HG03439 (cell line): ENCODE measurements around the gene ISG20L2.

Source experiments
- ATAC-seq: cut with Tn5 transposase; IDR thresholded peaks from one replicate; pipeline ENCODE4 v1.9.1; 2021; ENCODE audit warnings: mild to moderate bottlenecking, moderate library complexity; ENCODE audit not compliant: unreplicated experiment

The ISG20L2 gene

DNA sequence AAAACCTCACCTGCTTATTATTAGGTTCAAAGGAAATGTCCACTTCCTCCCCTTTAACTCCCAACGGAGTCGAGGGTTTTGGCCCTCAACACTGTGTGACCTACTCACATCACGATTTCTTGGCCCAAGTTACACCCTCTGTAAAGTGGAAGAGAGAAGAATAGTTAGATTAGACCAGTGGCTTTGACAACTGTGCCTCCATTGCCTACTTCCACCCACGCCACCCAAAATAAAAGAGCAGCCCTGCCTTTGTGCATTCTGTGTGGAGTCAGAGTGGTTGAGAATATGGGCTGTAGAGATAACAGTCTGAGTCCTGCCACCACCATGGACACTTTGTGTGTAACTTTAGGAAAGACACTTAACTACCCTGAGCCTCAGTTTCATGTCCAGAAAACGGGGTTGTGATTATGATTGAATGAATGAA lies 27.0 kb upstream of the ISG20L2 start:
- ATAC-seq: no peak

DNA sequence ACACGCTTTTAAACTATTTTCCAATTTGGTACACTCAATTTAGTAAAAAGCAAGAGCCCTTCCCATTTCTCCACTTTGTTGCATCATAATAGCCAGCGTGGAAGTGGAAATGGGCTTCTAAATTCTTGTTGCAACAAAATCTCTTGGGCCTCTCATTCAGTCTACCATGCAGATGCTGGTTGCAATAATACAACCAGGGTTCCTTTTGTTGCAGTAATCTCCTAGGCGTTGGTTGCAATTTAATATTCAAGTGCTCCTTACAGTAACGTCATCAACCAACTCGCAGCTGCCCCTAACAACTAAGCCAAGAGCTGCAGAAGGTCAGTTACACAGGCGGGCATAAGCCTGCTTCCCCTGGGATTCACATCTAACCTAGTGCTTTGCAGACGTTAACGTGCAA lies 25.7 kb upstream of the ISG20L2 start:
- no peak for ATAC-seq

DNA sequence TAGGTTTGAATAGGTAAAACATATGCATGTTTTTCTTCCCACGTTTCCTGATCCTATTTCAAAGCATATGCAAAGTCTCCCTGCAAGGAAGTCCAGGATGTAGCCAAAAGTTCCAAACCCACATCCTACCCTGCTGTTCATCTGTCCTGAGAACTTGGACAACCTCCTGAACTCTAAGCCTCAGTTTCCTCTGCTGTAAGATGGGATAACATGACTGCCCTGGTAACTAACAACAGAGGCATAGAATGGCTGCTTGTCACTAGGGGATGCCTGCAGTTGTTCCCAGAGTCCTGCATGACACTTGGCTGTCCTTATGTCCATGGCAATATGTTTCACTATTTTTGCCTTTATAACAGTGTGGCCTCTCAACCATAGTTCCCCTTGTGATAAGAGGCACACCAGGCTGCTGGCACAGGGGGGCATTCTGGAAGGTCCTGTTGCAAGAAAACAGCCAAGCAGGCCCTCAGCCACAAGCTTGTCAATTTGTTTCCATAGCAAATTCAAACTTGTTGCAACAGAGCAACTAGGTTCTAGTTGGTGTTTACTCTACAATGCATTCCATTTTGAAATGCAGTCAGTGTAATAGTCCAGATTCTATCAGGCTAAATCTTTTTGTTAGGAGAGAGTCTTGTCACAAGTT lies 24.4 kb upstream of the ISG20L2 start:
- ATAC-seq: no peak

DNA sequence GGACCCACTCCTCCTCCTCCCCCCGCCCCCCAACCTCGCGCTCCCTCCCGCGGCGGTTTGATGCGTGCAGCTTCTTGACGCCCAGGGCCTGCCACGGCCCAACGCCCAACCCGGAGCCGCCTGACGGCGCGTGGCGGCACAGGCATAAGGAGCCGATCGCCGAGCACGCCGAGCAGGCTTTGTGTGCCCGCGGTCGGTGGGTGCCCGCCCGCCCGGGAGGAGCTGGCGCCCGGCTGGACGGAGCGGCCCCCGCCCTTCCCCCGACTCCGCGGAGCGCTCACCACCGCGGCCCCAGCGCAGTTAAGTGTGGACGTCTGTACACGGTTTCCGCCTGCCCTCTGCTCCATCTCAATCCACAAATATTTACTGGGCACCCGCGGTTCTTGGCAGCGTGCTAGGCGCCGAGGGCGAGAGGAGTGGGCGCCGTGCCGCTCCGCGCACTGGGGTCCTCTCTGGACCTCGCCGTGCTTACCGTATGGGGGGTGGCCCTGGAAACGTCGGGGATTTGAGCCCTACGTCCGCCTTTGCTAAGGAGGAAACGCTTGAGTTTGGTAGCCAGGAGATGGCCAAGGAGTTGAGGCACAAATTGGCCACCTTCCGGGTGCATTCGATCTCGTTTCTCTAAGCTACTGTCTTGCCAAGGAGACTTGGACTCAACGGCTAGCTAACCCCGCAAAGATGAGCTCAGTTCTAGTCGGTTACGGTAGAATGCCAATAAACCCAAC lies 23.4 kb upstream of the ISG20L2 start:
- peak; percentile 68 for ATAC-seq

DNA sequence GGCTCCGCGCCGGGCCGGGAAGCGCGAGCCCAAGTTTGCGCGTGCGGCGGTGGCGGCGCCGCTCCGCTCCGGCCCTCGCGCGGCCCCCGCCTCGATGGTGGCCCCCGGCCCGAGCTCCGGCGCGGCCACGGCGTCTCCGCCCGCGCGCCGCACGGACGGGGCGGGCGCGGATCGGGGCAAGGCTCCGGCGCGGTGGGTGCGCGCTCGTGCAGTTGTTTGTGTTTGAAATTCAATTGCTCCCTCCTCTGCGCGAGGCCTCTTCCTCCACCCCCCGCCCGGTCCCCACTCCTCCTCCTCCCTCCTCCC lies 22.8 kb upstream of the ISG20L2 start, which contains the start of gene HDGF:
Gene HDGF (minus strand): TSS at position 225 of the 306 bp plus-strand sequence. CDS start 246 bp downstream, outside the sequence.
- ATAC-seq: peak; percentile 10

DNA sequence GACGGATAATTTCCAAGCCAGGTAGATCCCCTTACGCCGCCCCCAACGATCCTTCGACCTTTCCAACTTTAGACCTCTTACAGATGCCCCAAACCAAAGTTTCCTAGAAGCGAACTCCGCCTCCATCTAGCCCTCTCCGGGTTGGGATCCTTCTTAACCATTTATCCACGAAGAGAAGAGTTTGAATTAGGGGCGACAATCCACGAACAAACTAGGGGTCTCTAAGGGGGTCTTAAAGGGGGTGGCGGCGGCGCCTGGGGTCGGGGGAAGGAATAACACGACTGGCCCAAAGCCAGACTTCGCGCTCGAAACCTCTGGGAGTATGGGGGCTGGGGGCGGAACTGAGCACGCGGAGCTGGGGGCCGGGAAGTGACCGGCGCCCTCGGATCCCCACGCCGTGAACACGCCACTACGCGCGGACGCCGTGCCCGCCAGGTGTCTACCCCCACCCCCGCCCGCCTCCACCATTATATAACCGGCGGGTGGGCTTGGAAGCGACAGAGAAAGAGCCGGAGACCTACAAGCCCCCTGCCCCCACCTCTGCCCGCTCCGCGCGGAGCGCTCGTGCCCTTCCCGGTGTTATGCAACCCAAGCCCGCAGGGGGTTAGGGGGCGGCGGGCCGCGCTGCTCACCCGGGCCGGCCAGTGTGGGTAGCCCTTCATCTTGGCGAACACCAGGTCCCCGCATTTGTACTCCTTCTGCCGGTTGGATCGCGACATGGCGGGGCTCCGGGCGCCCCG lies 22.3 kb upstream of the ISG20L2 start:
- peak; percentile 14 for ATAC-seq

DNA sequence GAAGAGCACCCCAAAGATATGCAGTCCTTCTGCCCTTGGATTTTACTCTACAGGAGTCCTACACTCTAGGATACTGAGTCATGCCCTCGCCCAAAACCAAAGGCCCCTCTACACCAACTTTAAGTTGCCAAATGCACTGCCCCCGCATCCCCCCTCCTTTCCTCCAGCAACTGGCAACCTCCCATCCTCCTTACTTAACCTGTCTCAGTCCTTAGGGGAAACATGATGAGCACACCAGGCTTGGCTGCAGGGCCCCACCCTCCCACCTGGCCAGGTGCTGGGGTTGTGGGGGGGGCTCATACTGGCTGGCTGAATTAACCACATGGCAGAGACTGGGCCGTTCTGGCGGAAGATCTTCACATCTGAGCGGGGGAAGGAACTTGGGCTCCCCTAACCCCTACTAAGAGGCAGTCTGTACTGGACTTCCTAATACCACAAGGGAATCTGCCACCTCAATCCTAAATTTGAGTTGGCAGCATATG lies 21.7 kb upstream of the ISG20L2 start:
- ATAC-seq: no peak

DNA sequence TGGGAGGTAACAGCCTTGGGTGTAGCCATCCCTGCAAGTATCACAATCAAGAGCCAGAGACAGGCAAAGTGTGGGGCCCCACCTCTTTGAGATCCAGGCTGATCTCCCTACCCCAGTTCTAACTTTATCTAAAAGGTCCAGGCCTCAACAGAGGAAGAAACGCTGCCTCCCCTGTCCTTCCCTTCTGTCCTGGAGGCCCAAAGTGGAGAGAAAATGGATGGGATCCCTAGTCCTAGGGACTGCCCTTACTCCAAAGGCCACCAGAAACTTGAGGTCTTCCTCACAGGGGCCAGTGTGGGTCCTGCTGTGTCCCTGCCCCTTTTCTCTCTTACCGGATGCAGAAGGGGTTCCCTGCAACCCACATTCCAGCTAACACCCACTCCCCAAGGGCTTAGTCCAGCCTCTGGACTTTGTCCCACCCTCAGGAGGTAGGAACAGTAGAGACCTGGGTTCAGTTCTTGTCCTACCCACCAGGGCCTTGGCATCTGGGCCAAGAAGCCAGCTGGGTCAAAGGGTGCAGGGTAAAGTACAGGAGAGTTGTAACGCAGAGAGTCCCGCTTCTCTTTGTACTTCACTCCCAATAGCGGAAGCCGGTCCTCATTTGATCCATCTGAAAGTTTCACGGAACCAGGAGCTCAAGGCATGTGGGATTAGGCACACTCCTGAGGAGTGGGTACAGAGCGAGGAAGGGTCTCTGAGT lies 21.0 kb upstream of the ISG20L2 start:
- ATAC-seq: no peak

DNA sequence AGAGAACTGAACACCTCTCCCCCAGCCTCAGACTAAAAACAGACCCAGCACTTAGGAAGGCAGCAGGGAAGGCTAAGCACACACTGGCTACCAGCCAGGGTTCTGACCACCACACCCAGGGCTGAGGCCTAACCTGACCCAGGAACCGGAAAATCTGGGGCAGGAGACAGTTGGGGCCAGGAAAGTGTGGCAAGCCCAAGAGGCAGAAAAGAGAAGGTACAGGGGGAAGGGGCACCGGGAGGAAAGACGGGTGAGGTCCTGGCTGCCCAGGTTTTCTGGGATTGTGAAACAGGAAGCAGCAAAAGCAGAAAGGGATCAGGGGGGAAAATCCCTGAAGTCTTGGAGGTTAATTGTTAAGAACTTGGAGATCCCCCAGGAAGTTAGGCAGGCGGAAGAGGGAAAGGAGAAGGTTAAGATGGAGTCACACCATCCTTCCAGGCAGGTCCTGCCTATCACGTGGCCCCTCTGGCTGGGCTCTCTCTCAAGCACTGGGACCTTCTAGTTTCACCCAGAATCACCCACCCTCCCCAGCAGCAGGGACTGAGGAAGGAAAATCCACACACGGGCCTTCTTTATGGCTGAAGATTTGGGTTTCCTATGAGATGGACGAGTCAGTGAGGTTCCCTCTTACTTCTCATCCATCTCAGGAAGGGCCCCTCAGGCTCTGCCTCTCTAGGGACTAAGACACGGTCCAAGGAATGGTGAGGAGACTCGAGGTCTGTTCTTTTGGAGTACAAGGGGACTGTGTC lies 20.3 kb upstream of the ISG20L2 start:
- no peak for ATAC-seq

DNA sequence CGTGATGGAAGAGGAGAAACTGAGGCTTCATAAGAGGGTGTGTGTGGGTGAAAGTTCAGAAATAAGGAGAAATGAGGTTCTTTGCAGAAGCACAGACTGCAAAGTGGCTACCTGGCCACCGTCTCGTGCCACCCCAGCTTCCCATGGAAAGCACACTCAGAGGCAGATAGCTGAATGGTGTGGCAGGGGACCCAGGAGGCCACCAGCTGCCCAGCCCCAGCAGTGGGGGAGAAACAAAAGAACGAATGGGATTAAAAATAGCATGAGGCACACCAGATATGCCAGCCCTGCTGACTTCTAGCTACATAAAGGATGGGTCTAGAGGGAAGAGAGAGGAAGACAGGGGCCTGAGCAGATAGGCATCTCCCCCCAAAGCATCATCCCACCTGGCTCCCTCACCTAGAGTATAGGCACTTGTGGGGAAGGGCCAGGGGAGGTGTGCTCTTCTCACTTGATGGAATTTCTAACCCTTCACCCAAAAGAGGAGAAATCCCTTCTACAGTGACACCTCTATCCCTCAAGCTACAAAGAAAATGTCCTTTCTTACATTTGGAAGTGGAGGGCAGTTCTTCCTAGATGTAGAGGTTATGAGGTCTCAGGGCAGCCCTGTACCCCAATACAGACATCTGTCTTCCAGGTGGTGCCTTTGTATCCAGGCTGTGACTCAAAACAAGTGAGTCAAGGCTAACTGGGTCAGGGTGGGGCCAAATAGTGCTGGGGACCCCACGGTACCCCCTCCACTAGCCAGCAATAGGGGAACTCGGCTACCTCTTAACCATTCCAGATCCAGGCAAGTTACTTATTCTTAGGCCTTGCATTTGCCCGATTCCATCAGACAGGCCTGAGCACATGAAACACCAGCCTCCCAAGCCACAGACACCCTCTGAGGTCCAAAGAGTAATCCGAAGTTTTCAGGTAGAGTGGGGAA lies 19.4 kb upstream of the ISG20L2 start:
- no peak for ATAC-seq

DNA sequence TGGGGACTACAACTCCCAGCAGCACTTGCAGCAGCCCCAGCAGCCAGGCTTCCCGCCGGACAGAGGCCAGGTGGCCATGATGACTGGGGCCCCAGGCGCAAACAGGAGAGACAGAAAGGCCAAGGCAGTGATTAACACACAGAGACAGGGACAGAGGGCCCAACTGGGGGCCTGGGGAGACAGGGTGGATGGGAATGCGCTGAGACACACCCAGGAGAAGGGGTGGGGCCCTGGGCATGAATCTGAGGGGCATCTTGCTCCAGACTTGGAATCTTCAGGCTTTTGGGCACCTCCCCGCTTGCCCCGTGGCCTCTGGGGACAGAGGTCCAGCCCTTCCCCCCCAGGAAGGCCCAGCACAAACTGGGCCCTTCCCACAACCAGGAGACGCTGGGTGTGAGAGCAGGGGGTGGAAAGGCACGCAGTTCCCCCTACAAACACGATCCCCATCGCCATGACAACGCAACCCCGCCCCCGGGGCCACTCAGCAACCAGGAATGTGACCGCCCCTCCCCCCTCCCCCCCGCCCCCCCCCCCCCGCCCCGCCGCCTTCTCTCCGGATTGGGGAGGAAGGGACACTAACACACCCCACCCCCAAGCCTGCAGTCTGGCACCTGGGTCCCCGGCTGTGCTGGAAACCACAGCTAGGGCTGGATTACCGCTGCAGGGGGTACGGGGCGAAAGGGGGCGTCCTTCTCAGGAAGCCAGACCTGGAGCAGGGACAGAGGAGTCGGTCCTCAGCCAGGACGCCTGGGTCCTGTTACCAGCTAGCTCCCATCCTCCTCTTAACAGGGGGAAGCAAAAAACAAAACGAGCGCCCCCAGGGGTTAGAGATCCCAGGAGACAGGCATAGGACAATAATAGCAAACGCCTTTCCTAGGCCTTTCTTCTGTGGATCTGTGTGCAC lies 18.4 kb upstream of the ISG20L2 start:
- ATAC-seq: no peak

DNA sequence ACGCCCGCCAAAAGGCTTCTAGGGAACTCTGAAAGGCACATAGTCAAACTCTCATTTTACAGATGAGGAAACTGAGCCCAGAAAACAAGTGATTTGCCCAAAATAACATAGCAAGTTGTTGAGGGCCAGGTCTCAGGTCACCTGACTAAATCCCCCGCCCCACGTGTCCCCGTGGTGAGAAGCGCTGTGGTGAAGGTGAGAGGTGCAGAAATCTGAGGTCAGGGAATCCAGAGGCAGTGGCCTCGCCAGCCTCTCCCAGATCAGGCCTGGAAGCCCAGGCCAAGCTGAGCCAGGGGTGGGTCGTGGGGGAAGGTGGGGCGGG lies 17.8 kb upstream of the ISG20L2 start:
- ATAC-seq: no peak

DNA sequence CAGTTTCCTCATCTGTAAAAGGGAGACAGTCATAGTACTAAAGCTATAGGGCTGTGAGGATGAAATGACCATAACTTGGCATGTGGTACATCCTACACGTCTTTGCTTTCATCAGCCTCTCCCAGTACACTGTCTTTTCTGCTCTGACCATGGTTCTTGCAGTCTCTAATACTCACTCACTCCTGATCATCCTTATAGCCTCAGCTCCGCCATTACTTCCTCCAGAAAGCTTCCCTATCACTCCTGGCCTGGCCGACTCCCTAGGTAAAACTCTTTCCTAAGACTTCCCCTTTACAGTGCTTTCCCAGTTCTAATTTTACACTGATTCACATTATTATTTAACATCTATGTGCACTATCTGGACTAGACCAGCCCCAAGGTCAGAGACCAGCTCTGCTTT lies 17.3 kb upstream of the ISG20L2 start:
- no peak for ATAC-seq

DNA sequence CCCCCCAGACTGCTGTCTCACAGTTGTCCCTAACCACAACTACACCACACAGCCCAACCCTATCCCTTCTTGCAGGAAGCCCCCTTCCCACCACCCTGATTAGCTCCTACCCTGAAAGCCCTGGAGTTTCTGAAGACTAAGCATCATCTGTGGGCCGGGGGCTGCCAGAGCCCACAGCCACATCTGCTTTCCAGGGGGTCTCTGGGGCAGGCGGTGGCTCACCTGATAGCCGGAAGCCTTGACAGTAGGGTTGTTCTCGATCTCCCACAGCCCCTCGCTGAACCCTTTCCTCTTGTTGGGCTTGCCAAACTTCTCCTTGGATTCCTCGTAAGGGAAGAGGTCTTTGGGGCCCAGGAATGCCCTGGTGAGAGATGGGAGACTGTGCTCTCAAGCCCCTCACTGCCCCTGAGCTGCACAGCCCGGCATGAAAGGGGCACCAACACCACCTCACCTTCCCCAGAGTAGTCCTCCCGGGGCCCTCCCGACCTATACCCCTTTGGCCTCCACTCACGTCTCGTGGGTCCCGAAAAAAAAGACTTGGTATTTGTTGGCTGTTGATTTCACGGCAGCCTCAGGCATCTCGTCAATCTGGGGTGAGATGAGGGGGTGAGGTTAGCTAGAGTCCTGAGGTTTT lies 16.3 kb upstream of the ISG20L2 start:
- no peak for ATAC-seq

DNA sequence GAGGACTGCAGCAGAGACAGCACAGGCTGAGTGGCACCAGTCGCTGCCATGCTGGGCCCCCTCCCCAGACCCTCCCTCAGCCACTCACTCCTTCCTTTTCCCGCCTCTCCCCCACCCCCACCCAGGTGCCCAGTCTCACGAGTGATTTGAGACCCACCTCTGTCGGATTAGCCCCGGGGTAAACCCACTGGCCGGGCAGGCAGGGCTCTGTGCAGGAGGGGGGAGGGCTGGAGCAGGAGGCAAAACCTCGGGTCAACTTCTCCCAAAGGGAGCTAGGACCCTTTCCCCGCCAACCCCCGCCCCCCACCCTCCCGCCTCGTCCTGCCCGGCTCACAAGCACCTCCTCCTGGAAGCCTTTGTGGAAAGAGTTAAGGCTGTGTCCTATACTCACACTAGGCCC lies 15.8 kb upstream of the ISG20L2 start:
- ATAC-seq: no peak

DNA sequence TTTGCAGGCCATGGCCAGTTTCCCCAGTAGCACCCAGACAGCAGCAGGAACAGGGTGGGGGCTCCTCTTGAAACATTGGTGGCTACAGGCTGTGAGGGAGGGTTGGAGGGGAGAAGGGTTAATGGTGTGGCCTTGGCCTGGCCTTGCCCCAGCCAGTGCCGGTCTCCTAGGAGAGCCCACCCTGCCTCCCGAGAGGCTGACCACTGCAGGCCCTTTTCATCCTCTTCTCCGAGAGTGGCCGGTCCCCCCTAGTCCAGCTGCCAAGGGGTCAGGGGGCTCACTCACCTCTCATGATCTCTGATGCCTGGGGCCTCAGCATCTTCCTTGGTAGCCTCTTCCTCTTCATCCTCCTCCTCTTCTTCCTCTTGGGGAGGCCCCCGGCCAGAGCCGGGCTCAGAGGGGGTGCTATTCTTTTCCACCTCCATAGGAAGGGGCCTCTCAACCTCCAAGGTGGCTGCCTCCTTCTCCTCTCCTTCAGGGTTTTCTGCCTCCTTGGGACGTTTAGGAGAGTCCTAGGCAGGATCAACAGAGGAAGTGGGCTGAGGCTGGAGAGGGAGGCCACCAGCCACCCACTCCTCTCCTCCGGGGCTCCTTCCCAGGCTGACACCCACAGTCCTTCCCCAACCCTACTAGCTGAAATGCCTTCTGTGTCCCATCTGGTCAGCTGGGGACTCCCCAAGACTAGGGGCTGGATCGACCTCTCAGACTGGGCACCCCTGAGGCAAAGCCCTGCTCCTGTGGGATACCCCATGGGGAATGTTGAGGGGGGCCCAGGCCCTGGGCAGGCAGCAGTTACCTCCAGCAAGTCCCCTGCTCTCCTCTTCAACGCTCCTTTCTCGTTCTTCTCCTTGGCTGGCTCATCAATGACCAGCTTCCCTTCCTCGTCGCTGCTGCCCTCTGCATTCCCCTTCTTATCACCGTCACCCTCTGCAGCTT lies 15.1 kb upstream of the ISG20L2 start:
- no peak for ATAC-seq

DNA sequence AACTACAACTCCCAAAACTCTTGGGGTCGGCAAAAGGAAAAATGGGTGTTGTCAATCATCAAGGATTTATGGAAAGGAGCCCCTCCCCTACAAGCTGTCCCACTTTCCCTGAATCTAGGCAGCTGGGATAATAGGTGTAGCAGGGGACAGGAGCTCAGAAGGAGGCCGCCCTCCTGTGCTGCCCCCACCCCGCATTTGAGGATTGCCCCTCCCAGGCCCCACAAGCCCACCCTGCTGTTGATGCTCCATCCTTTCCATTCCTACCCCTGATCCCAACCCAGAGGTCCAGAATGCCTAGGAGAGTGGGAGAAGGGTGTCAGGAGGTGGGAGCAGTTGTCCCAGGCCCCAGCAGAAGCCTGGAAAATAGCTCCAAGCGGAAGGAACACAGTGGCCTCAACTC lies 14.2 kb upstream of the ISG20L2 start:
- ATAC-seq: no peak
